Hepatocyte (in vitro differentiated cells): ENCODE results near the gene OSGIN1.

ENCODE experiments used
- CTCF ChIP-seq: fragments of 200-600 bp; sonication (generic); IDR thresholded peaks from 2 replicates; pipeline ENCODE4 v1.5.1; 2016; ENCODE audit warnings: antibody characterized with exemption, mild to moderate bottlenecking; ENCODE audit not compliant: poor library complexity
- EZH2 ChIP-seq: fragments of 200-600 bp; sonication (generic); IDR thresholded peaks from 2 replicates; pipeline ENCODE4 v1.6.1; 2016; ENCODE audit warnings: antibody characterized with exemption, mild to moderate bottlenecking, borderline replicate concordance
- EZH2phosphoT487 ChIP-seq: fragments of 200-600 bp; sonication (generic); IDR thresholded peaks from one replicate; pipeline ENCODE4 v1.6.1; 2018; ENCODE audit warnings: antibody characterized with exemption, mild to moderate bottlenecking, low read depth, moderate library complexity; ENCODE audit not compliant: unreplicated experiment, severe bottlenecking

GRCh38 chr16:83920894-83921491 lies 32.0 kb upstream of the OSGIN1 start:
- no peak for TF ChIP-seq CTCF
- TF ChIP-seq EZH2, result no peak
- TF ChIP-seq EZH2phosphoT487, result no peak
